GM23248 (cell line): Measurements from ENCODE around the gene ZNF598. TPM values are rescaled to one million over a fixed set of nuclear protein-coding genes. Genes with fewer than 3 reads are reported as not detected.

Experiments used
- DNase-seq: peaks from one replicate; pipeline ENCODE4 v3.0.0-alpha.2; 2015
- H2AFZ ChIP-seq: fragments of 200-600 bp; sonication (generic); 2 replicates; pipeline ENCODE4 v1.6.1; 2016; ENCODE audit warnings: antibody characterized with exemption
- H3F3A ChIP-seq: fragments of 200-600 bp; sonication (generic); 2 replicates; pipeline ENCODE4 v1.6.1; 2016; ENCODE audit warnings: mild to moderate bottlenecking, antibody characterized with exemption, mixed run types; ENCODE audit not compliant: insufficient read depth
- H3K27ac ChIP-seq: fragments of 200-600 bp; sonication (generic); 2 replicates; pipeline ENCODE4 v1.5.1; 2016; ENCODE audit warnings: mild to moderate bottlenecking
- H3K27me3 ChIP-seq: fragments of 200-600 bp; sonication (generic); replicated peaks from 2 replicates; pipeline ENCODE4 v1.6.1; 2016; ENCODE audit warnings: mild to moderate bottlenecking; ENCODE audit not compliant: insufficient read depth
- H3K36me3 ChIP-seq: fragments of 200-600 bp; sonication (generic); 2 replicates; pipeline ENCODE4 v1.6.1; 2016; ENCODE audit warnings: low read depth, mild to moderate bottlenecking
- H3K4me1 ChIP-seq: fragments of 200-600 bp; sonication (generic); 2 replicates; pipeline ENCODE4 v1.6.1; 2016; ENCODE audit warnings: mild to moderate bottlenecking; ENCODE audit not compliant: insufficient read depth
- H3K4me2 ChIP-seq: fragments of 200-600 bp; sonication (generic); one replicate; pipeline ENCODE4 v1.6.1; 2016; ENCODE audit warnings: mild to moderate bottlenecking; ENCODE audit not compliant: unreplicated experiment
- H3K4me3 ChIP-seq: fragments of 200-600 bp; sonication (generic); 2 replicates; pipeline ENCODE4 v1.5.1; 2016; ENCODE audit warnings: mild to moderate bottlenecking
- H3K79me2 ChIP-seq: fragments of 200-600 bp; sonication (generic); 2 replicates; pipeline ENCODE4 v1.6.1; 2016; ENCODE audit warnings: mild to moderate bottlenecking; ENCODE audit not compliant: insufficient read depth
- H3K9ac ChIP-seq: fragments of 200-600 bp; sonication (generic); 2 replicates; pipeline ENCODE4 v1.6.1; 2016; ENCODE audit warnings: mild to moderate bottlenecking
- H3K9me2 ChIP-seq: fragments of 200-600 bp; sonication (generic); 2 replicates; pipeline ENCODE4 v1.6.1; 2016; ENCODE audit warnings: mixed run types, mild to moderate bottlenecking, moderate library complexity; ENCODE audit not compliant: insufficient read depth
- H3K9me3 ChIP-seq: fragments of 200-600 bp; sonication (generic); one replicate; pipeline ENCODE4 v1.6.1; 2017; ENCODE audit warnings: low read depth
- H4K20me1 ChIP-seq: fragments of 200-600 bp; sonication (generic); 2 replicates; pipeline ENCODE4 v1.6.0; 2016; ENCODE audit not compliant: insufficient read depth
- EZH2 ChIP-seq: fragments of 200-600 bp; sonication (generic); IDR thresholded peaks from 2 replicates; pipeline ENCODE4 v1.6.1; 2018; ENCODE audit warnings: antibody characterized with exemption, mild to moderate bottlenecking; ENCODE audit not compliant: insufficient read depth, poor library complexity, severe bottlenecking
- EZH2phosphoT487 ChIP-seq: fragments of 200-600 bp; sonication (generic); IDR thresholded peaks from 2 replicates; pipeline ENCODE4 v1.6.1; 2018; ENCODE audit warnings: antibody characterized with exemption, moderate library complexity, mild to moderate bottlenecking, low read depth; ENCODE audit not compliant: insufficient read depth
- WGBS, 2 experiments: methylation state at CpG; one replicate each; pipeline ENCODE4 v1.1.6; 2015 to 2017; ENCODE audit warnings: low lambda C conversion rate in 2 of 2, low coverage in 1 of 2; ENCODE audit errors: missing lambda C conversion rate in 2 of 2; 5-methylcytosine and 5-hydroxymethylcytosine counted together
- in situ Hi-C: fragments of 300-500 bp; cut with MboI; formaldehyde crosslinking; loops from 2 replicates; pipeline ENCODE4 v1.15.0; 2020
- polyA plus RNA-seq: library from polyadenylated mRNA; unstranded; fragments of >200 nt; fragmentation: Nextera tagmentation; extraction: Ambion mirVana; gene quantifications from 2 replicates; pipeline ENCODE4 v1.2.1, GENCODE V29; 2016
- total RNA-seq: library from RNA; depleted of rRNA; stranded (reverse); fragments of >200 nt; shearing (Covaris generic); gene quantifications from 2 replicates; pipeline ENCODE4 v1.2.3, GENCODE V29; 2014

ZNF598 gene
- total and polyA plus RNA-seq, 2 experiments from 2014 or later: 12.2 to 21.2 TPM

- Histone ChIP-seq H3K9ac (peak overlapping the region; percentile 48), H3K27ac (no peak overlapping the region), H3K9me2 (no peaks in the 10 kb centered on the region), H3K4me2 (peak overlapping the region; percentile 73), H3K9me3 (no peaks in the 10 kb centered on the region), H3K4me1 (no peaks in the 10 kb centered on the region), H3K4me3 (peak overlapping the region; percentile 56), H3K36me3 (no peaks in the 10 kb centered on the region), H3K27me3 (no peaks in the 10 kb centered on the region; the same call in 1 of the 2 replicates), H4K20me1 (no peaks in the 10 kb centered on the region), H3K79me2 (no peaks in the 10 kb centered on the region), H2AFZ (peak overlapping the region; percentile 83), H3F3A (no peaks in the 10 kb centered on the region)
- in situ Hi-C loops: loop anchor here (10.0 kb wide), 1 partner anchor 121 kb away; the partner anchor contains the start of gene RAB26
- peak; percentile 92 for DNase-seq
- WGBS, 2 experiments: 14 to 15% methylated on average over 47 to 51 of the region's 53 CpGs
- TF ChIP-seq EZH2phosphoT487 (no peak), EZH2 (no peak)
These were observed 13.7 kb upstream of the ZNF598 start for GRCh38 chr16:2023092-2024031.

GRCh38 chr16:2022723-2023091 is 13.1 kb upstream of the ZNF598 start:
- H3F3A ChIP-seq: no peaks in the 10 kb centered on the region
- DNase-seq: no peak
- H4K20me1 ChIP-seq: no peaks in the 10 kb centered on the region
- no peaks in the 10 kb centered on the region; the same call in 1 of the 2 replicates for H3K27me3 ChIP-seq
- no peak overlapping the region for H3K27ac ChIP-seq
- in situ Hi-C loops: loop anchor here (10.0 kb wide), 1 partner anchor 122 kb away; the partner anchor contains the start of gene RAB26
- H3K4me2 ChIP-seq: peak overlapping the region; percentile 73
- H3K79me2 ChIP-seq: no peaks in the 10 kb centered on the region
- no peak for TF ChIP-seq EZH2
- no peak for TF ChIP-seq EZH2phosphoT487
- WGBS, 2 experiments: 2 to 4% methylated on average over 12 to 14 of the region's 14 CpGs
- H3K4me1 ChIP-seq: no peaks in the 10 kb centered on the region
- H3K9me3 ChIP-seq: no peaks in the 10 kb centered on the region
- peak overlapping the region; percentile 56 for H3K4me3 ChIP-seq
- H3K9ac ChIP-seq: peak overlapping the region; percentile 48
- no peaks in the 10 kb centered on the region for H3K9me2 ChIP-seq
- H3K36me3 ChIP-seq: no peaks in the 10 kb centered on the region
- peak overlapping the region; percentile 83 for H2AFZ ChIP-seq

- Histone ChIP-seq H3K9me3 (no peaks in the 10 kb centered on the region), H2AFZ (no peak overlapping the region), H3K36me3 (no peaks in the 10 kb centered on the region), H3K4me3 (no peak overlapping the region), H4K20me1 (no peaks in the 10 kb centered on the region), H3K27me3 (no peaks in the 10 kb centered on the region; the same call in 1 of the 2 replicates), H3F3A (no peaks in the 10 kb centered on the region), H3K27ac (no peak overlapping the region), H3K4me2 (peak overlapping the region; percentile 42), H3K9ac (no peak overlapping the region), H3K4me1 (no peaks in the 10 kb centered on the region), H3K79me2 (no peaks in the 10 kb centered on the region), H3K9me2 (no peaks in the 10 kb centered on the region)
- in situ Hi-C loops: loop anchor here (10.0 kb wide), 1 partner anchor 125 kb away; the partner anchor contains the start of gene RAB26
- TF ChIP-seq EZH2phosphoT487: no peak
- 4 to 10% methylated on average over 66 to 72 of the region's 96 CpGs for WGBS, 2 experiments
- peak; percentile 38 for DNase-seq
These were observed 10.6 kb upstream of the ZNF598 start for GRCh38 chr16:2019921-2020831.

- Histone ChIP-seq H3K27me3 (no peaks in the 10 kb centered on the region; the same call in 1 of the 2 replicates), H3K79me2 (no peaks in the 10 kb centered on the region), H3K4me3 (no peak within 1 kb of the TSS), H3K4me1 (no peaks in the 10 kb centered on the region), H3K9ac (no peak within 1 kb of the TSS), H3K9me3 (no peaks in the 10 kb centered on the region), H3K4me2 (peak within 1 kb of the TSS; percentile 42), H3K9me2 (no peaks in the 10 kb centered on the region), H4K20me1 (no peaks in the 10 kb centered on the region), H3F3A (no peaks in the 10 kb centered on the region), H3K36me3 (no peaks in the 10 kb centered on the region), H3K27ac (no peak within 1 kb of the TSS), H2AFZ (no peak within 1 kb of the TSS)
- TF ChIP-seq EZH2: no peak
- TF ChIP-seq EZH2phosphoT487: no peak
- DNase-seq: peak; percentile 23
- in situ Hi-C loops: no loop called here
- 8 to 10% methylated on average over 30 to 32 of the region's 33 CpGs for WGBS, 2 experiments
These were observed 9.9 kb upstream of the ZNF598 start, which contains the start of gene NPW for GRCh38 chr16:2019518-2019920. NPW (plus strand) TSS chr16:2019785.
